ENCODE results near the gene GPR157.

The GPR157 gene

GRCh38 chr1:9080705-9081291 is 48.1 kb downstream of the GPR157 start:
- DNase-seq (ENCODE audit: low read depth, low spot score), result peak; percentile 32
- no peak for TF ChIP-seq CTCF (IDR thresholded peaks at IDR 0.05; ENCODE audit: low read depth, low read length)
- no peak overlapping the region for H3K4me3 ChIP-seq (ENCODE audit: low read depth, low read length)
- in situ Hi-C loops (cut with HindIII; ENCODE audit: low sequenced_read_pairs), result no loop called here

GRCh38 chr1:9079988-9080704 is 48.8 kb downstream of the GPR157 start:
- in situ Hi-C loops (cut with HindIII; ENCODE audit: low sequenced_read_pairs), result no loop called here

GRCh38 chr1:9078752-9079500 is 50.0 kb downstream of the GPR157 start:
- no peak overlapping the region for H3K4me3 ChIP-seq (ENCODE audit: low read depth, low read length)
- in situ Hi-C loops (cut with HindIII; ENCODE audit: low sequenced_read_pairs), result no loop called here
- TF ChIP-seq CTCF (IDR thresholded peaks at IDR 0.05; ENCODE audit: low read depth, low read length), result no peak
- DNase-seq (ENCODE audit: low read depth, low spot score), result no peak

More at GRCh38 chr1:9079988-9080704, 48.8 kb downstream of the GPR157 start:
- no peak for DNase-seq (ENCODE audit: low read depth, low spot score)
- no peak for TF ChIP-seq CTCF (IDR thresholded peaks at IDR 0.05; ENCODE audit: low read depth, low read length)
- H3K4me3 ChIP-seq (ENCODE audit: low read depth, low read length), result no peak overlapping the region

- no peak for TF ChIP-seq CTCF (IDR thresholded peaks at IDR 0.05; ENCODE audit: low read depth, low read length)
- peak; percentile 85 for DNase-seq (ENCODE audit: low read depth, low spot score)
- H3K4me3 ChIP-seq (ENCODE audit: low read depth, low read length), result no peak overlapping the region
- in situ Hi-C loops (cut with HindIII; ENCODE audit: low sequenced_read_pairs), result no loop called here
These were observed 50.7 kb downstream of the GPR157 start for GRCh38 chr1:9078015-9078751.

- in situ Hi-C loops (cut with HindIII; ENCODE audit: low sequenced_read_pairs), result no loop called here
- DNase-seq (ENCODE audit: low read depth, low spot score), result no peak
- H3K4me3 ChIP-seq (ENCODE audit: low read depth, low read length), result no peak overlapping the region
- TF ChIP-seq CTCF (IDR thresholded peaks at IDR 0.05; ENCODE audit: low read depth, low read length), result no peak
These were observed 53.9 kb downstream of the GPR157 start for GRCh38 chr1:9075022-9075421.

- H3K4me3 ChIP-seq (ENCODE audit: low read depth, low read length), result no peak overlapping the region
- TF ChIP-seq CTCF (IDR thresholded peaks at IDR 0.05; ENCODE audit: low read depth, low read length), result no peak
These were observed 55.8 kb downstream of the GPR157 start for GRCh38 chr1:9073143-9073542.

More at GRCh38 chr1:9073143-9073542, 55.8 kb downstream of the GPR157 start:
- no peak for DNase-seq (ENCODE audit: low read depth, low spot score)
- in situ Hi-C loops (cut with HindIII; ENCODE audit: low sequenced_read_pairs), result no loop called here
